Esophagus muscularis mucosa (tissue), 4 donors: ENCODE data around the gene GPRIN3. TPM values are rescaled to one million over a fixed set of nuclear protein-coding genes. Genes with fewer than 3 reads are reported as not detected.

ENCODE experiments used
- DNase-seq: peaks from one replicate; pipeline ENCODE4 v3.0.0-alpha.2; 2017; ENCODE audit errors: extremely low spot score
- H3K27ac ChIP-seq, 4 donors: fragments of 200-600 bp; sonication (generic); replicated peaks in 1 of 4; 1 replicate in 3 of 4; 2 replicates in 1 of 4; pipeline ENCODE4 v1.5.1; 2016 to 2019; ENCODE audit warnings: mild to moderate bottlenecking in 1 of 4
- H3K27me3 ChIP-seq, 4 donors: fragments of 200-600 bp; sonication (generic); one replicate each; pipeline versions ENCODE4 v1.5.1 to v1.6.0; 2016 to 2019
- H3K36me3 ChIP-seq, 4 donors: fragments of 200-600 bp; sonication (generic); one replicate each; pipeline ENCODE4 v1.5.1; 2016 to 2019
- H3K4me1 ChIP-seq, 4 donors: fragments of 200-600 bp; sonication (generic); one replicate each; pipeline ENCODE4 v1.5.1; 2016 to 2019
- H3K4me3 ChIP-seq, 4 donors: fragments of 200-600 bp; sonication (generic); 1 replicate in 2 of 4; 2 replicates in 2 of 4; pipeline ENCODE4 v1.5.1; 2016 to 2019; ENCODE audit warnings: mild to moderate bottlenecking in 4 of 4, moderate library complexity in 1 of 4
- H3K9me3 ChIP-seq, 4 donors: fragments of 200-600 bp; sonication (generic); 1 replicate in 3 of 4; 2 replicates in 1 of 4; pipeline ENCODE4 v1.5.1; 2016 to 2019
- CTCF ChIP-seq, 3 experiments: fragments of 200-600 bp in 2 of 3; fragments of 450-650 bp in 1 of 3; sonication (generic) in 2 of 3; IDR thresholded peaks; one replicate each; pipeline ENCODE4 v1.5.1; 2017 to 2019; ENCODE audit warnings: antibody characterized with exemption in 3 of 3, mild to moderate bottlenecking in 2 of 3, moderate library complexity in 1 of 3
- EP300 ChIP-seq: sonication (generic); formaldehyde crosslinking; IDR thresholded peaks from one replicate; pipeline ENCODE4 v1.6.1; 2017; ENCODE audit warnings: antibody characterized with exemption
- POLR2A ChIP-seq: fragments of 450-650 bp; IDR thresholded peaks from one replicate; pipeline ENCODE4 v1.6.1; 2017; ENCODE audit warnings: antibody characterized with exemption, moderate library complexity, mild to moderate bottlenecking, low read depth
- POLR2AphosphoS5 ChIP-seq, 2 donors: sonication (generic); formaldehyde crosslinking; IDR thresholded peaks; one replicate each; pipeline ENCODE4 v1.6.1; 2017; ENCODE audit warnings: antibody characterized with exemption in 2 of 2
- WGBS: methylation state at CpG from one replicate; pipeline ENCODE4 v1.1.5; 2018; 5-methylcytosine and 5-hydroxymethylcytosine counted together
- intact Hi-C: fragments of 100-400 bp; cut with DNase I; formaldehyde crosslinking; loops from one replicate; pipeline ENCODE4 v1.15.1; 2023
- total RNA-seq, 4 donors: library from RNA; depleted of rRNA; stranded (reverse); fragments of >200 nt; gene quantifications; one replicate each; pipeline versions ENCODE4 v1.1.0 to v1.2.1, GENCODE V29; 2016

Gene GPRIN3
- total RNA-seq, 4 donors from 2014 or later = 2.5 to 3.6 (median 2.8) TPM

- no peak for DNase-seq
Observed at GRCh38 chr4:89351201-89351600, 43.6 kb upstream of the GPRIN3 start.

GRCh38 chr4:89347363-89348025 is 39.9 kb upstream of the GPRIN3 start:
- Histone ChIP-seq H3K9me3 (peaks cover 0 to 10% (median 5%) of the 10 kb centered on the region in 4 donors), H3K36me3 (no peaks in the 10 kb centered on the region), H3K27ac (no peak overlapping the region), H3K4me1 (no peaks in the 10 kb centered on the region), H3K27me3 (no peaks in the 10 kb centered on the region), H3K4me3 (no peak overlapping the region)
- TF ChIP-seq EP300 (no peak), POLR2AphosphoS5 (IDR thresholded peaks at IDR 0.05) (no peak), POLR2A (no peak)
- no peak for DNase-seq
- intact Hi-C loops = no loop called here
- whole genome bisulfite sequencing = 73% methylated on average over 2 of the region's 2 CpGs

More at GRCh38 chr4:89351201-89351600, 43.6 kb upstream of the GPRIN3 start:
- intact Hi-C loops = no loop called here
- Histone ChIP-seq H3K27me3 (no peaks in the 10 kb centered on the region), H3K9me3 (peaks cover 0 to 10% (median 5%) of the 10 kb centered on the region in 4 donors), H3K27ac (no peak overlapping the region), H3K36me3 (no peaks in the 10 kb centered on the region), H3K4me1 (no peaks in the 10 kb centered on the region), H3K4me3 (no peak overlapping the region)
- 89% methylated on average over 2 of the region's 2 CpGs for WGBS
- TF ChIP-seq CTCF (IDR thresholded peaks at IDR 0.05) = no peak
- TF ChIP-seq POLR2AphosphoS5 (IDR thresholded peaks at IDR 0.05) = no peak
- no peak for TF ChIP-seq EP300
- TF ChIP-seq POLR2A = no peak

GRCh38 chr4:89344571-89344970 is 37.0 kb upstream of the GPRIN3 start:
- 97% methylated on average over 3 of the region's 3 CpGs for WGBS
- intact Hi-C loops = no loop called here
- no peak overlapping the region for H3K27ac ChIP-seq
- no peaks in the 10 kb centered on the region for H3K36me3 ChIP-seq
- H3K27me3 ChIP-seq = no peaks in the 10 kb centered on the region
- H3K4me1 ChIP-seq = peaks cover 0 to 2% (median under 1%) of the 10 kb centered on the region in 4 donors
- TF ChIP-seq POLR2AphosphoS5 (IDR thresholded peaks at IDR 0.05) (no peak), EP300 (no peak), CTCF (IDR thresholded peaks at IDR 0.05) (no peak), POLR2A (no peak)
- H3K9me3 ChIP-seq = peaks cover 0 to 10% (median 5%) of the 10 kb centered on the region in 4 donors
- H3K4me3 ChIP-seq = no peak overlapping the region
- no peak for DNase-seq

GRCh38 chr4:89338206-89338605 is 30.6 kb upstream of the GPRIN3 start:
- TF ChIP-seq POLR2A = no peak
- no peak for TF ChIP-seq EP300
- TF ChIP-seq CTCF (IDR thresholded peaks at IDR 0.05) = no peak
- no peak for TF ChIP-seq POLR2AphosphoS5 (IDR thresholded peaks at IDR 0.05)
- intact Hi-C loops = no loop called here
- Histone ChIP-seq H3K27me3 (no peaks in the 10 kb centered on the region), H3K9me3 (no peaks in the 10 kb centered on the region), H3K27ac (no peak overlapping the region), H3K4me3 (no peak overlapping the region), H3K4me1 (peaks cover 0 to 23% (median 12%) of the 10 kb centered on the region in 4 donors), H3K36me3 (no peaks in the 10 kb centered on the region)
- DNase-seq = no peak

- Histone ChIP-seq H3K27me3 (no peaks in the 10 kb centered on the region), H3K36me3 (no peaks in the 10 kb centered on the region), H3K4me1 (peaks cover 0 to 23% (median 12%) of the 10 kb centered on the region in 4 donors), H3K9me3 (no peaks in the 10 kb centered on the region), H3K4me3 (no peak overlapping the region), H3K27ac (no peak overlapping the region)
- no peak for DNase-seq
- intact Hi-C loops = no loop called here
- 82% methylated on average over 2 of the region's 2 CpGs for WGBS
- no peak for TF ChIP-seq POLR2AphosphoS5 (IDR thresholded peaks at IDR 0.05)
- TF ChIP-seq EP300 = no peak
- no peak for TF ChIP-seq CTCF (IDR thresholded peaks at IDR 0.05)
- no peak for TF ChIP-seq POLR2A
Observed at GRCh38 chr4:89337681-89338080, 30.1 kb upstream of the GPRIN3 start.
